Neutrophil (primary cell): Measurements from ENCODE around the gene EYS.
"Not testable (repeated sequence)": the region's sequence is repeated elsewhere in the genome, so short reads cannot be mapped to it uniquely, and the experiment has no call there.

Source experiments
- H3K27ac ChIP-seq: fragments of 200-600 bp; sonication (generic); 2 replicates; pipeline ENCODE4 v1.5.1; 2016; ENCODE audit warnings: mild to moderate bottlenecking, moderate library complexity
- H3K27me3 ChIP-seq: fragments of 200-600 bp; sonication (generic); 2 replicates; pipeline ENCODE4 v1.6.0; 2016; ENCODE audit warnings: mild to moderate bottlenecking
- H3K36me3 ChIP-seq: fragments of 200-600 bp; sonication (generic); 2 replicates; pipeline ENCODE4 v1.5.1; 2017
- H3K4me1 ChIP-seq, 2 experiments: fragments of 200-600 bp in 1 of 2; sonication (generic) in 1 of 2; 1 replicate in 1 of 2; 2 replicates in 1 of 2; pipeline versions ENCODE4 v1.5.1 to v1.6.1; 2013 to 2016; ENCODE audit warnings: low read depth in 1 of 2, low read length in 1 of 2, mild to moderate bottlenecking in 1 of 2, moderate library complexity in 1 of 2; ENCODE audit not compliant: control insufficient read depth in 1 of 2, insufficient read depth in 1 of 2
- H3K4me3 ChIP-seq, 2 experiments: fragments of 200-600 bp in 1 of 2; sonication (generic) in 1 of 2; 1 replicate in 1 of 2; 2 replicates in 1 of 2; pipeline ENCODE4 v1.5.1; 2013 to 2016; ENCODE audit warnings: low read depth in 1 of 2, low read length in 1 of 2, mild to moderate bottlenecking in 1 of 2, moderate library complexity in 1 of 2
- H3K9me3 ChIP-seq: fragments of 200-600 bp; sonication (generic); 2 replicates; pipeline ENCODE4 v1.5.1; 2016
- TF ChIP-seq, protein P1 (sequence below): fragments of 200-600 bp; sonication (generic); IDR thresholded peaks from 2 replicates; pipeline ENCODE4 v1.5.1; 2016; ENCODE audit warnings: antibody characterized with exemption

The EYS gene

DNA sequence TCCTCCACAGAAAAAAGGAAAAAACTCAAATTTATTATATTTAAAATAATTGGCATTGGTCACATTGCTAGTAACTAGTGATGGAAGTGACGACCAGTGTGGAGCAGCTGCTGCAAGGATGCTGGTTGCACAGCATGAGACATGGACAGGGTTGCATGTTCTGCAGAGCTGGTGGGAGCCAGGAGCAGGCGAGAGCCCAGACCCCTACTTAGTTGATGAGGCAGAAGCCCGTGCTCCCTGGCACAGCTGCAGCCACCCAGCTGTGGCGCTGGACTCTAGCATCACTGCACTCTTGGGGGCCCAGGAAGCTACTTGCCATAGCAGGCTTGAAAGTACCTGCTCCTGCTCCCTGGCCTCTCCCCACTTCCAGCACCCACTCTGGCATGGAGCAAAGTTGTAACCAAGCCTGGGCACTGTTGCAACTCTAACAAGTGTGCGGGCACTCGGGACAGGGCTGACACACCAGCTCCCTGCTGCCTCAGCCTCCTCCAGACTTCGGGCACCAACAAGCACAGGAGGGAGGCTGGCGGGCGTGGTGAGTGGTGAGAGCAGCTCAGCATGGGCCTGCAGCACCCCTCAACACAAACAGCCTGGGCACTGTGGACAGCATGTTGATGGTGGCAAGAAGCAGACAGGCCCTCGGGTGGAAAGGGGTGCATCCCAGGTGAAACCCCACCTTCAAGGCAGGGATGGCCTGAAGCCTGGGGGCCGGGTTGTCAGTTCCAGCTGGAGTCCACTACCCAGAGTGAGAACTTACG lies 69.6 kb downstream of the EYS start:
- H3K4me1 ChIP-seq, result no peaks in the 10 kb centered on the region
- no peak overlapping the region for H3K4me3 ChIP-seq
- H3K27me3 ChIP-seq, result no peaks in the 10 kb centered on the region
- H3K9me3 ChIP-seq, result no peaks in the 10 kb centered on the region
- no peak overlapping the region for H3K27ac ChIP-seq
- TF ChIP-seq, protein P1, sequence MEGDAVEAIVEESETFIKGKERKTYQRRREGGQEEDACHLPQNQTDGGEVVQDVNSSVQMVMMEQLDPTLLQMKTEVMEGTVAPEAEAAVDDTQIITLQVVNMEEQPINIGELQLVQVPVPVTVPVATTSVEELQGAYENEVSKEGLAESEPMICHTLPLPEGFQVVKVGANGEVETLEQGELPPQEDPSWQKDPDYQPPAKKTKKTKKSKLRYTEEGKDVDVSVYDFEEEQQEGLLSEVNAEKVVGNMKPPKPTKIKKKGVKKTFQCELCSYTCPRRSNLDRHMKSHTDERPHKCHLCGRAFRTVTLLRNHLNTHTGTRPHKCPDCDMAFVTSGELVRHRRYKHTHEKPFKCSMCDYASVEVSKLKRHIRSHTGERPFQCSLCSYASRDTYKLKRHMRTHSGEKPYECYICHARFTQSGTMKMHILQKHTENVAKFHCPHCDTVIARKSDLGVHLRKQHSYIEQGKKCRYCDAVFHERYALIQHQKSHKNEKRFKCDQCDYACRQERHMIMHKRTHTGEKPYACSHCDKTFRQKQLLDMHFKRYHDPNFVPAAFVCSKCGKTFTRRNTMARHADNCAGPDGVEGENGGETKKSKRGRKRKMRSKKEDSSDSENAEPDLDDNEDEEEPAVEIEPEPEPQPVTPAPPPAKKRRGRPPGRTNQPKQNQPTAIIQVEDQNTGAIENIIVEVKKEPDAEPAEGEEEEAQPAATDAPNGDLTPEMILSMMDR, result no peak
- no peaks in the 10 kb centered on the region for H3K36me3 ChIP-seq

DNA sequence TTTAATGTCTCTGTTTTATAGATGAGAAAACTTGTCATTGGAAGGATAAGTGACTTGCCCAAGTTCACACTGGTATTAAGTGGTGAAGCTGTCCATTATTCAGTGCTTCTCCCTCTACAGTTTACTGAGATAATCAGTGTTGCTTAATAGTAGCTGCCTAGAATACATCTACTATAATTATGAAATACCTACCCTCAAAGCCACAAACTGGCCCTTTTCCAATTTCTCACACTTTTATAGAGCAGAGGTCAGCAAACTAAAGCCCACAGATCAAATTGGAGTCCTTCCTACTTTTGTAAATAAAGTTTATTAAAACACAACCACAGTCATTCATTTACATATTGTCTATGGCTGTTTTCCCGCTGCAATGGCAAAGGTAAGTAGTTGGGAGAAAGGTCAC lies 73.5 kb downstream of the EYS start:
- Histone ChIP-seq H3K36me3 (no peaks in the 10 kb centered on the region), H3K27ac (no peak overlapping the region), H3K9me3 (no peaks in the 10 kb centered on the region), H3K27me3 (no peaks in the 10 kb centered on the region), H3K4me1 (no peaks in the 10 kb centered on the region), H3K4me3 (no peak overlapping the region)
- TF ChIP-seq, protein P1, result no peak

DNA sequence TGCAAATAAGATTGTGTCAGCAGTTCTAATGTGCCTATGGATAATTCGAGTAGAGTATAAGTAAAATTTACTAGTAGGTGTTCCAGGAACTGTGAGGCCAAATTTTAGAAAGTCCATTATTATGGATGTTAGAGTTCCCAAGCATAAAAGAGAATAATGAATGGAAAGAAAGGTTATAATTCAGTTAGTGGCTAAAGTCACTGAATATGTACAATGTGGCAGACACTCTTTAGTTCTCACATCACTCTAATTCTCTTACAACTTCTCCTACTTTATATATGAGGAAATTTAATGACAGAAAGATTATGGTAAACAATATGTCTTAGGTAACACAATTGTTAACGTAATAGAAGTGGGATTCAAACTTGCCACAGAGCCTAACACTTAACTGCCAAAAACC lies 75.3 kb downstream of the EYS start:
- no peaks in the 10 kb centered on the region for H3K9me3 ChIP-seq
- H3K27ac ChIP-seq, result no peak overlapping the region
- no peaks in the 10 kb centered on the region for H3K27me3 ChIP-seq
- TF ChIP-seq, protein P1, result no peak
- no peaks in the 10 kb centered on the region for H3K4me1 ChIP-seq
- H3K4me3 ChIP-seq, result no peak overlapping the region
- no peaks in the 10 kb centered on the region for H3K36me3 ChIP-seq

DNA sequence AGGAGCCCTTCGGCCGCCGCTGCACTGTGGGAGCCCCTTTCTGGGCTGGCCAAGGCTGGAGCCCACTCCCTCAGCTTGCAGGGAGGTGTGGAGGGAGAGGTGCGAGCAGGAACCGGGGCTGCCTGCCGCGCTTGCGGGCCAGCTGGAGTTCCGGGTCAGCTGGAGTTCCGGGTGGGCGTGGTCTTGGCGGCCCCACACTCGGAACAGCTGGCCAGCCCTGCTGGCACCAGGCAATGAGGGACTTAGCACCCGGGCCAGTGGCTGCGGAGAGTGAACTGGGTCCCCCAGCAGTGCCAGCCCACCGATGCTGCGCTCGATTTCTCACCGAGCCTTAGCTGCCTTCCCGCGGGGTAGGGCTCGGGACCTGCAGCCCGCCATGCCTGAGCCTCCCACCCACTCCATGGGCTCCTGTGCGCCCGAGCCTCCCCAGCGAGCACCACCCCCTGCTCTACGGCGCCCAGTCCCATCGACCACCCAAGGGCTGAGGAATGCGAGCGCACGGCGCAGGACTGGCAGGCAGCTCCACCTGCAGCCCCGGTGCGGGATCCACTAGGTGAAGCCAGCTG lies 79.5 kb downstream of the EYS start:
- H3K27ac ChIP-seq, H3K27me3 ChIP-seq, H3K4me1 ChIP-seq, H3K36me3 ChIP-seq, H3K4me3 ChIP-seq, H3K9me3 ChIP-seq: not testable (repeated sequence)

DNA sequence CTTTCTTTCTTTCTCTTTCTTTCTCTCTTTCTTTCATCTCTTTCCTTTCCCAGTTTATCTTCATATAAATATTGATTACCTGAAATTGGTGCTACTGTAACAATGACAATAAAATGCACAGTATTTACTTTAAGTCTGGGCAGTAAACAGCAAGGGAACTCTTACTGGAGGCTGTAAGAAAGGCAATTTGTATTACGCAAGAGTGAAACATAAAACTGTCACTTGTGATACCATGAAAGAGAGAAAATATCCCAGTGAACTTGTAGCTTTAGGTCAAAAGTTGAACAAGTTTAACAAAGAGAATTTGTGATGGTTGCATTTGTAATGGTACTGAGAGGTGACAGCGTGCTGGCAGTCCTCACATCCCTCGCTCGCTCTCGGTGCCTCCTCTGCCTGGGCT lies 80.0 kb downstream of the EYS start:
- Histone ChIP-seq H3K4me3 (no peak overlapping the region), H3K36me3 (no peaks in the 10 kb centered on the region), H3K27ac (no peak overlapping the region), H3K27me3 (no peaks in the 10 kb centered on the region), H3K9me3 (no peaks in the 10 kb centered on the region), H3K4me1 (no peaks in the 10 kb centered on the region)
- TF ChIP-seq, protein P1, result no peak

DNA sequence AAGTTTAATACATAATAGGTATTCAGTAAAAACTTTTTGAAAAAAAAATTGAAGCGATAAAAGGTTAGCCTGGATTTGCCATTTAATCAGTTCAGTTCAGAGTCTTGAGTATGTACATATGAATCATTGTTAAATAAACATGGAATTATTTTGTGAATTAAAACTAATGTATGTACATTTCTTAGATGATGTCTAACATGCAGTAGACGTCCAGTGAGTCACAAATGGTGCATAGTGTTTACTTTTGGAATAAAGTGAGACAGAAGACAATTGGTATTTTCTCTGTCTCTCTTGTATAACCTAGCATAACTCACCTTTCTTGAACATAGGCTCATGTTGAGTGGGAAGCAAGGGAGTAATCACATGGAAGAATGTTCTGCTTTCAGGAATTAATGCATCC lies 83.5 kb downstream of the EYS start:
- Histone ChIP-seq H3K27ac (no peak overlapping the region), H3K4me3 (no peak overlapping the region), H3K36me3 (no peaks in the 10 kb centered on the region), H3K27me3 (no peaks in the 10 kb centered on the region), H3K4me1 (no peaks in the 10 kb centered on the region), H3K9me3 (no peaks in the 10 kb centered on the region)
- TF ChIP-seq, protein P1, result no peak
